EH (cell line): ENCODE results near the gene SUPT20HL1.

Experiments used
- DNase-seq: peaks from one replicate; pipeline ENCODE4 v3.0.0-alpha.2; 2015; ENCODE audit warnings: low read depth

SUPT20HL1 gene

GRCh38 chrX:24396931-24397279, 36.5 kb downstream of the SUPT20HL1 start:
- peak; percentile 19 for DNase-seq

GRCh38 chrX:24398766-24399165, 38.3 kb downstream of the SUPT20HL1 start:
- DNase-seq: no peak

- no peak for DNase-seq
These were observed 39.1 kb downstream of the SUPT20HL1 start for GRCh38 chrX:24399550-24399949.

GRCh38 chrX:24405959-24406358, 45.5 kb downstream of the SUPT20HL1 start:
- no peak for DNase-seq
